Liver (tissue), 9 donors: Measurements from ENCODE around the gene CACNA1S. TPM values are rescaled to one million over a fixed set of nuclear protein-coding genes. Genes with fewer than 3 reads are reported as not detected.

Source experiments
- DNase-seq: peaks from one replicate; pipeline ENCODE4 v3.0.0-alpha.2; 2017; ENCODE audit warnings: low spot score
- H3K27ac ChIP-seq, 2 donors: one replicate each; pipeline ENCODE4 v1.7.0; 2013; ENCODE audit warnings: inconsistent platforms in 2 of 2, low read length in 2 of 2, control low read depth in 1 of 2, low read depth in 1 of 2, mild to moderate bottlenecking in 1 of 2
- H3K27me3 ChIP-seq, 4 donors: one replicate each; pipeline versions ENCODE4 v1.6.1 to v1.7.0; 2013; ENCODE audit warnings: low read length in 3 of 4, inconsistent platforms in 1 of 4, mild to moderate bottlenecking in 1 of 4, moderate library complexity in 1 of 4; ENCODE audit not compliant: control insufficient read depth in 4 of 4, insufficient read depth in 4 of 4
- H3K36me3 ChIP-seq, 4 donors: one replicate each; pipeline versions ENCODE4 v1.6.1 to v1.7.0; 2013; ENCODE audit warnings: low read length in 3 of 4, mild to moderate bottlenecking in 3 of 4, low read depth in 1 of 4, moderate library complexity in 1 of 4; ENCODE audit not compliant: control insufficient read depth in 4 of 4, insufficient read depth in 3 of 4
- H3K4me1 ChIP-seq, 4 donors: one replicate each; pipeline versions ENCODE4 v1.6.1 to v1.7.0; 2013; ENCODE audit warnings: low read length in 3 of 4, mild to moderate bottlenecking in 3 of 4, moderate library complexity in 1 of 4; ENCODE audit not compliant: control insufficient read depth in 4 of 4, insufficient read depth in 4 of 4
- H3K4me3 ChIP-seq, 3 donors: one replicate each; pipeline versions ENCODE4 v1.6.1 to v1.7.0; 2013; ENCODE audit warnings: low read length in 3 of 3, control low read depth in 1 of 3, low read depth in 1 of 3, mild to moderate bottlenecking in 1 of 3
- H3K9ac ChIP-seq, 2 donors: one replicate each; pipeline ENCODE4 v1.7.0; 2013; ENCODE audit warnings: low read length in 2 of 2, mild to moderate bottlenecking in 2 of 2, moderate library complexity in 2 of 2, control low read depth in 1 of 2, low read depth in 1 of 2
- H3K9me3 ChIP-seq, 4 donors: one replicate each; pipeline versions ENCODE4 v1.6.1 to v1.7.0; 2013; ENCODE audit warnings: low read length in 3 of 4; ENCODE audit not compliant: control insufficient read depth in 4 of 4
- ATF3 ChIP-seq: IDR thresholded peaks from 2 replicates; pipeline ENCODE4 v1.6.1; 2016; ENCODE audit warnings: antibody characterized with exemption
- CTCF ChIP-seq: fragments of 150-350 bp; IDR thresholded peaks from 2 replicates; pipeline ENCODE4 v1.5.1; 2017; ENCODE audit warnings: improper control_type of control experiment, low read depth, low read length; ENCODE audit not compliant: missing input control
- EGR1 ChIP-seq, 2 donors: IDR thresholded peaks; 2 replicates each; pipeline ENCODE4 v1.6.1; 2016 to 2018; ENCODE audit warnings: antibody characterized with exemption in 2 of 2, low read depth in 2 of 2
- FOXA2 ChIP-seq: IDR thresholded peaks from 2 replicates; pipeline ENCODE4 v1.6.1; 2016; ENCODE audit warnings: antibody characterized with exemption
- GABPA ChIP-seq, 2 donors: IDR thresholded peaks in 1 of 2; conservative IDR thresholded peaks in 1 of 2; 2 replicates each; pipeline ENCODE4 v1.6.1; 2016; ENCODE audit warnings: antibody characterized with exemption in 2 of 2, mild to moderate bottlenecking in 1 of 2, moderate library complexity in 1 of 2
- HNF4A ChIP-seq, 2 donors: conservative IDR thresholded peaks; 2 replicates each; pipeline ENCODE4 v1.6.1; 2016; ENCODE audit warnings: antibody characterized with exemption in 2 of 2, mild to moderate bottlenecking in 2 of 2
- HNF4G ChIP-seq: IDR thresholded peaks from 2 replicates; pipeline ENCODE4 v1.6.1; 2016; ENCODE audit warnings: antibody characterized with exemption
- MAX ChIP-seq: IDR thresholded peaks from 2 replicates; pipeline ENCODE4 v1.6.1; 2016; ENCODE audit warnings: antibody characterized with exemption
- NR2F2 ChIP-seq: IDR thresholded peaks from 2 replicates; pipeline ENCODE4 v1.6.1; 2016; ENCODE audit warnings: antibody characterized with exemption
- REST ChIP-seq: IDR thresholded peaks from 2 replicates; pipeline ENCODE4 v1.6.1; 2016; ENCODE audit warnings: antibody characterized with exemption, mild to moderate bottlenecking
- RXRA ChIP-seq, 2 donors: IDR thresholded peaks; 2 replicates each; pipeline ENCODE4 v1.6.1; 2017 to 2018; ENCODE audit warnings: antibody characterized with exemption in 2 of 2, mild to moderate bottlenecking in 1 of 2
- TAF1 ChIP-seq: conservative IDR thresholded peaks from 2 replicates; pipeline ENCODE4 v1.6.1; 2016; ENCODE audit warnings: antibody characterized with exemption, mild to moderate bottlenecking
- ZBTB33 ChIP-seq: IDR thresholded peaks from 2 replicates; pipeline ENCODE4 v1.6.1; 2016; ENCODE audit warnings: antibody characterized with exemption
- WGBS: extraction: QIAGEN DNeasy Blood & Tissue Kit; methylation state at CpG from one replicate; pipeline ENCODE4 v1.1.7; 2013; 5-methylcytosine and 5-hydroxymethylcytosine counted together
- polyA plus RNA-seq, 2 donors: library from polyadenylated mRNA; stranded (reverse) in 1 of 2; unstranded in 1 of 2; fragments of 200-250 nt in 1 of 2; fragments of >200 nt in 1 of 2; fragmentation: Nextera tagmentation in 1 of 2; extraction: Ambion mirVana in 1 of 2; gene quantifications; one replicate each; pipeline versions ENCODE4 v1.2.1 to v1.2.3, GENCODE V29; 2013 to 2015
- total RNA-seq, 2 donors: library from RNA; depleted of rRNA; stranded (reverse); fragments of >200 nt; gene quantifications; one replicate each; pipeline ENCODE4 v1.2.3, GENCODE V29; 2014
- donor health status: healthy.
- donor health status: healthy.
- donor health status: healthy.
- donor health status: healthy.
- donor health status: healthy.

Gene CACNA1S
- total and polyA plus RNA-seq, 4 donors = under 0.01 to 0.33 TPM; not detected in 2

GRCh38 chr1:201137024-201137392, 24.8 kb upstream of the CACNA1S start (continued):
- TF ChIP-seq CTCF = no peak

- DNase-seq = no peak
- Histone ChIP-seq H3K9ac (no peak overlapping the region), H3K4me1 (no peaks in the 10 kb centered on the region), H3K27ac (no peak overlapping the region), H3K36me3 (peaks cover 3 to 44% (median 12%) of the 10 kb centered on the region in 4 donors), H3K27me3 (no peaks in the 10 kb centered on the region), H3K4me3 (no peak overlapping the region), H3K9me3 (no peaks in the 10 kb centered on the region)
- 92% methylated on average over 8 of the region's 8 CpGs for WGBS
- TF ChIP-seq ZBTB33 (no peak), RXRA (IDR thresholded peaks at IDR 0.05) (no peak)
These were observed 24.3 kb upstream of the CACNA1S start for GRCh38 chr1:201136355-201137023.

GRCh38 chr1:201134405-201134804, 22.2 kb upstream of the CACNA1S start:
- TF ChIP-seq GABPA (IDR thresholded peaks at IDR 0.05 in 1 of 2, conservative IDR thresholded peaks at IDR 0.05 in 1 of 2) = no peak
- TF ChIP-seq HNF4A (conservative IDR thresholded peaks at IDR 0.05) = no peak
- no peak for TF ChIP-seq FOXA2
- no peak for TF ChIP-seq EGR1 (IDR thresholded peaks at IDR 0.05; ENCODE audit: low read depth in 2 of 2)
- no peak for TF ChIP-seq ATF3
- TF ChIP-seq TAF1 = no peak
- TF ChIP-seq MAX = no peak
- no peak for TF ChIP-seq REST
- no peak for TF ChIP-seq HNF4G
- no peak for TF ChIP-seq NR2F2
- no peak for TF ChIP-seq ZBTB33
- no peak for TF ChIP-seq RXRA (IDR thresholded peaks at IDR 0.05)
- TF ChIP-seq CTCF = no peak
- Histone ChIP-seq H3K4me3 (no peak overlapping the region), H3K9ac (no peak overlapping the region), H3K36me3 (peaks cover 0 to 34% (median 6%) of the 10 kb centered on the region in 4 donors), H3K9me3 (no peaks in the 10 kb centered on the region), H3K27me3 (no peaks in the 10 kb centered on the region), H3K27ac (no peak overlapping the region), H3K4me1 (no peaks in the 10 kb centered on the region)
- no peak for DNase-seq
- WGBS = 83% methylated on average over 6 of the region's 6 CpGs
